ENCODE data around the gene KCNQ4. TPM values are rescaled to one million over a fixed set of nuclear protein-coding genes. Genes with fewer than 3 reads are reported as not detected.

Gene KCNQ4
- total and polyA plus RNA-seq, 2 of the 4 experiments (the other 2 are of a cell fraction), result 0.07 TPM; not detected in 1

- no peak for TF ChIP-seq CTCF (conservative IDR thresholded peaks at IDR 0.05; ENCODE audit: low read depth, low read length)
- TF ChIP-seq BHLHE40 (IDR thresholded peaks at IDR 0.05; ENCODE audit: low read depth, low read length), result no peak
- TF ChIP-seq MXI1 (IDR thresholded peaks at IDR 0.05; ENCODE audit: borderline replicate concordance, low read depth, low read length), result no peak
- TF ChIP-seq RCOR1 (IDR thresholded peaks at IDR 0.05; ENCODE audit: insufficient replicate concordance, low read length), result no peak
- no peak for TF ChIP-seq RAD21 (IDR thresholded peaks at IDR 0.05; ENCODE audit: low read length)
Observed at GRCh38 chr1:40842207-40842606, 58.6 kb downstream of the KCNQ4 start (continued).

GRCh38 chr1:40842691-40843090, 59.1 kb downstream of the KCNQ4 start:
- Histone ChIP-seq H4K5ac (ENCODE audit: low read depth, low read length) (no peak overlapping the region), H3K4me1 (ENCODE audit: control insufficient read depth, insufficient read depth, low read length) (no peaks in the 10 kb centered on the region), H3K9me1 (ENCODE audit: insufficient read depth, low read length) (no peaks in the 10 kb centered on the region), H3K9me3 (ENCODE audit: control insufficient read depth, insufficient read depth, low read length) (peaks cover 12% of the 10 kb centered on the region), H4K20me1 (ENCODE audit: insufficient read depth, low read length) (no peaks in the 10 kb centered on the region; the same call in 1 of the 2 replicates), H4K8ac (ENCODE audit: low read depth in 2 of 2, low read length in 2 of 2) (no peak overlapping the region), H3K9ac (ENCODE audit: low read depth, low read length) (no peak overlapping the region), H2AK9ac (replicated peaks; ENCODE audit: low read depth, low read length, poor library complexity) (no peak overlapping the region), H2AK5ac (ENCODE audit: low read depth, low read length) (no peak overlapping the region), H2BK120ac (ENCODE audit: low read depth, low read length) (no peak overlapping the region), H2BK20ac (ENCODE audit: low read depth, low read length) (no peak overlapping the region), H2BK15ac (ENCODE audit: low read depth, low read length) (no peak overlapping the region), H3K27ac (ENCODE audit: insufficient read depth, low read length) (no peak overlapping the region), H3K4ac (ENCODE audit: low read depth, low read length) (no peak overlapping the region), H3K56ac (ENCODE audit: extremely low read depth, insufficient read depth, low read length) (no peak overlapping the region), H2AFZ (replicated peaks; ENCODE audit: low read length, poor library complexity) (no peak overlapping the region), H3K14ac (replicated peaks; ENCODE audit: low read depth, low read length) (no peak overlapping the region), H3K23ac (ENCODE audit: low read depth, low read length) (no peak overlapping the region), H2BK5ac (ENCODE audit: low read depth, low read length, poor library complexity, severe bottlenecking) (no peak overlapping the region), H3K18ac (ENCODE audit: low read depth, low read length) (no peak overlapping the region), H3K79me1 (ENCODE audit: low read depth in 1 of 2, low read length in 2 of 2) (no peaks in the 10 kb centered on the region), H3K27me3 (ENCODE audit: control insufficient read depth, insufficient read depth, low read length) (peaks cover 17% of the 10 kb centered on the region), H3K36me3 (ENCODE audit: control insufficient read depth, insufficient read depth, low read length) (no peaks in the 10 kb centered on the region), H3K4me2 (ENCODE audit: low read depth, low read length) (no peak overlapping the region), H4K91ac (ENCODE audit: insufficient read depth, low read depth, low read length) (no peak overlapping the region), H3K4me3 (ENCODE audit: insufficient read depth, low read depth, low read length) (no peak overlapping the region)
- in situ Hi-C loops (cut with MboI; ENCODE audit: low sequenced_read_pairs) (loop anchor here (10.0 kb wide), 1 partner anchor 218 kb away; no protein-coding TSS in a partner anchor), intact Hi-C loops (cut with micrococcal nuclease) (no loop called here), dilution Hi-C loops (cut with HindIII; ENCODE audit: low sequenced_read_pairs, unreplicated experiment) (no loop called here)
- POLR2A ChIA-PET (ENCODE audit: unreplicated experiment), result no interaction called here
- TF ChIP-seq SMC3 (IDR thresholded peaks at IDR 0.05; ENCODE audit: low read depth, low read length), result no peak
- no peak for TF ChIP-seq ELK1 (IDR thresholded peaks at IDR 0.05; ENCODE audit: borderline replicate concordance, low read depth, low read length)
- no peak for TF ChIP-seq MAFK (IDR thresholded peaks at IDR 0.05; ENCODE audit: low read depth, low read length)
- no peak for TF ChIP-seq CEBPB (IDR thresholded peaks at IDR 0.05; ENCODE audit: low read depth, low read length)
- no peak for TF ChIP-seq RFX5 (IDR thresholded peaks at IDR 0.05; ENCODE audit: low read depth, low read length)
- TF ChIP-seq BHLHE40 (IDR thresholded peaks at IDR 0.05; ENCODE audit: low read depth, low read length), result no peak
- TF ChIP-seq RCOR1 (IDR thresholded peaks at IDR 0.05; ENCODE audit: insufficient replicate concordance, low read length), result no peak
- no peak for TF ChIP-seq POLR2A (IDR thresholded peaks at IDR 0.05; ENCODE audit: low read depth, low read length)
- no peak for TF ChIP-seq CTCF (conservative IDR thresholded peaks at IDR 0.05; ENCODE audit: low read depth, low read length)
- no peak for TF ChIP-seq NFE2L2 (IDR thresholded peaks at IDR 0.05; ENCODE audit: low read depth, low read length)
- 100% methylated on average over 1 of the region's 3 CpGs; no CpG with 5 or more reads in 1 of the 2 experiments for WGBS, 2 experiments (ENCODE audit: extremely low coverage in 2 of 2, insufficient read length in 1 of 2)
- CTCF ChIA-PET, result no interaction called here
- DNase-seq (no peak), ATAC-seq (ENCODE audit: low read depth) (no peak)
- BruUV-seq (replicated peaks), result no TSS peak

Measured in IMR-90 (cell line).